IPS-NIHi11 (cell line): Measurements from ENCODE around the gene KDM5A.
A peak's percentile ranks its signal among the peaks of the same experiment; 100 is the strongest.
"Not testable (repeated sequence)": the region's sequence is repeated elsewhere in the genome, so short reads cannot be mapped to it uniquely, and the experiment has no call there.

Source experiments
- DNase-seq: peaks from one replicate; pipeline ENCODE4 v3.0.0; 2012; ENCODE audit warnings: mixed read lengths, low spot score

KDM5A gene

DNA sequence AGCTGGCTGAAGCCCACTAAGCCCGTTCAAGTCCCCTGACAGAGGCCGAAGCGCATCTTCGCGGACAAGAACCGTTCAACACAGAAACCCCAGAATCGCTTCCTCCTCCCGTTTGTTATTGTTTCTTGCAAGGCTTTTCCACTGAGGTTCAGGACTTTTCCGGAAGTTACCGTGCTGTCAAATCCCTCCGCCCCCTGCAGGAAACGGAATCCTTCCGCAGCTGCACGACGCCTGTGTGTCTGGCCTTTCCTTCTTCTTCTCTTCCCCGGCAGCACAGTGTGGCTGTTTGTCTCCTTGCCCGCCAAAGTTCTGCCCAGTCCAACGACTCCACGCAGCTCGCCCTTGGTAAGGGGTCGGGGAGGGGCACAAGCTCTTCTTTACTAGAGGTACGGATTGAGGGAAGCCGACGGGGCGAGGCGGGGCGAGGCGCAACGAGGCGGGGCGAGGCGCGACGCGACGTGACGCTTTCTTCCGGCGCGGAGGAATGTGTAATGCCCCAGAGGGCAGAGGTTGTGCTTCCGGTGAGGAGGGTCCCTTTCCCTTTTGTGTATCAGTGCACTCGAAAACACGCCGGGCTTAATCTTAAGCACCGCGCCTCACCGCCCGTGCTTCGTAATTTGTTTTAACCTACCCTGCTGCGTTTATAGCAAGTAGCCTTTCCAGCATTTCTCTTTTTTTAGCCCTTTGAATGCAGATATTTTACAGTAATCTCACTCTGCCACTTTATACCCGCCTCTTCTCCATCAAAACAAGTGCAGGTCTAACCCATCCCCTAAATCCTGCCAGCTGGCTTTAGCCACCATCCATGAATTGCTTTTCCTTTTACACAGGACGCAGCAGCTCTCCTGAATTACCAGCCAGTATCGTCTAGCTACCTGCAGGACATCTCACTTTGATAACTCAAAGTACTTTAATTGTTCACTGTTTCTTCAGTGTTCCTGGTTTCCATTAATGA is at the start of gene KDM5A:
KDM5A (minus strand) TSS at position 179 of the 955 bp plus-strand sequence. CDS start 229 bp downstream, outside the sequence.
- peak; percentile 95 for DNase-seq

DNA sequence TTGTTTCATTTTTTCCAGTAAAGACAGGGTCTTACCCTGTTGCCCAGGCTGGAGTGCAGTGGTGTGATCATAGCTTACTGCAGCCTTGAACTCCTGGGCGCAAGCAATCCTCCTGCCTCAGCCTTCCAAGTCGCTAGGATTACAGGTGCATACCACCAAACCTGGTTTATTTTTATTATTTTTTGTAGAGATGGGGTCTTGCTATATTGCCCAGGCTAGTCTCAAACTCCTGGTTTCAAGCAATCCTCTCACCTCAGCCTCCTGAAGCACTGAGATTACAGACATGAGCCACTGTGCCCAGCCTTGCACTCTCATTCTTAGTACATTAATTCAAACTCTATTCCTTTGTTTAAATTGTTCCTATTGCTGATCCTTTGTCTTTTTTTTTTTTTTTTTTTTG is 46.6 kb upstream of the KDM5A start:
- not testable (repeated sequence) for DNase-seq

DNA sequence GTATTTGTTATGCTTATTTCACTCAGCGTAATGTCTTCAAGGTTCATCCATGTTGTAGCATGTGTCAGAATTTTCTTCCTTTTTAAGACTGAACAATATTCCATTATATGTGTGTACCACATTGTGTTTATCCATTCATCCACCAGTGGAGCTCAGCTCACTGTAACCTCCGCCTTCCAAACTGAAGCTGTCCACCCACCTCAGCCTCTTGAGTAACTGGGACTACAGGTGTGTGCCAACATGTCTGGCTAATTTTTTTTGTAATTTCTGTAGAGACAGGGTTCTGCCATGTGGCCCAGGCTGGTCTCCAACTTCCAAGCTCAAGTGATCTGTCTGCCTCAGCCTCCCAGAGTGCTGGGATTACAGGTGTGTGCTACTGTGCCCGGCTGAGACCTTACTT is 33.4 kb upstream of the KDM5A start:
- no peak for DNase-seq

DNA sequence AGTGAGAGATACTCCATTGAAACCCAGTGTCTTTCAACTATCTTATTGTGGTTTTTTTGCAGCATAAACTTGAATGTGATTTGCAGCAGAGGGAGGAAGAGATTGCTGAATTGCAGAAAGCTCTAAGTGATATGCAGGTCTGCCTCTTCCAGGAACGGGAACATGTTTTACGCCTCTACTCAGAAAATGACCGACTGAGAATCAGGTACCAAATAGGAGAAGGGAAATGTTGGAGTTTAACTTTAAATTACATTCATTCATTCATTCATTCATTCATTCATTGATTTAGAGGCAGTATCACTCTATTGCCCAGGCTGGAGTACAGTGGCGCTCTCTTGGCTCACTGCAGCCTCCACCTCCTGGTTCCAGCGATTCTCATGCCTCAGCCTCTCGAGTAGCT is 29.3 kb upstream of the KDM5A start:
- DNase-seq: no peak

DNA sequence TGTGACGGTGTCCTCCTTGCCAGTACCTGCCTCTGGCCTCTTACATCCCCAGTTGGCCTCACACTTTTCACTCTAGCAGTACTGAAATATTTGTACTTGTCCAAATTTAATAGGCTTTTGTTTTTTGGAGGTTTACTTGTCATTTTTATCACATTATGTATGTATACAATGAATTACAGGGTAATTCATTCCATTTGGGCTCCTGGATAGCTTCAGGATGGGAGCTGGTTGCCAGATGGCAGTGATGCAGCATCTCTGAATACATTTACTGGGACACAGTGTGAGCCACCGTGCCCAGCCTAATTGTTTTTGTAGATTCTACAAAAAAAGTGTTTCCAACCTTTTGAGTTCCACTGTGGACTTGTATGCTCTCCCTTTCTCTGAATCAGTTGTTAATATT is 25.7 kb upstream of the KDM5A start:
- no peak for DNase-seq

DNA sequence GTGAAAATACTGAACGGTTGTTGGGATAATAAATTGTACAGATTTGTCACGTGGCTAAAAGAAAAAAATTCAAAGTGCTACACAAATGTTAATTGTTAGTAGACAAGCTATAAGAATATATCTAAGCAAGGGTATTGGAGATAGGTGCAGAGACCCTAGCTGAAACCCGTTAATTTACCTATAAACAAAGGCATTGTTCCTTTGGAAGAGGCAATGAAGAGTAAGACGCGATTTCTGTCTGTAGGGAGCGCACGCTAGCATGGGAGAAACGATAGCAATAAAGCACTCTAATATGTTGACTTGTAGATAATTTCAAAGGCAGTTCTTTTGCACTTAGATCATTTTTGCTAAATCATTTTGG is 12.9 kb upstream of the KDM5A start:
- DNase-seq: peak; percentile 30

DNA sequence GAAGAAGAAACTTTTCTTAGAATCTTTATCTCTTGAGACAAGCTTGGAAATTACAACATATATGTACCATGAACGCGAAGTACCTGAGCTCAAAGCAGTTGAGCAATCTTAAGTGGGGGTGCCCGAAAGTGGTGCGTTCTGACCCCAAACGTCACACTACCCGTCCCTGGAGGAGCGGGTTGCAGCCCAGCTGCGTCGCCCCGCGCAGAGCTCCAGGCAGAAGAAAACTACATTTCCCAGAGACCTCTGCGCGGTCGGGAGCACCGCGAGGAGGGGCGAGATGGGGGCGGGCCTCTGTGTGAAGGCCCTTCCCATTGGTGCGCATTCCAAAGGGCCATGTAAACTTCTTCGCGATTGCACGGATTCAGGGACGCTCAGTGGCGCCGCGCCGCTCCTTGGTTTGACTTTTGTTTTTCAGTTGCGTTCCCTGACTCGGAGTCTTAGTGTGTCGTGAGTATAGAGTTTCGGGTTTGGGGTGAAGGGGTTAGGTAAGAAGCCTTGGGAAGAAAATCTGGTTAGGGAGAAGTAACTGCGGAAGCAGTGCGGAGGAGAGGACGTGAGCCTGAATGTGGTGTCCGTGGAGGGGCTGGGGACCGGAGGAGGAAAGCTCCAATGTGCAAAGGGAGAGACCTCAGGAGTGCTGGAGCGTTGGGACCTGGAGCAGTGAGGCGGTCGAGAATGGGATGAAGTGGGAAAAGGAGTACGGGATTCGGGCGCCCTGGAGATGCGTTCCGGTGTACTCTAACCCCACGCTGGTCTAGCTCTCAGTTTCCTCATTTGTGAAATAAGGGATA is 12.3 kb upstream of the KDM5A start, which contains the start of gene CCDC77:
CCDC77 (plus strand) TSS at position 410 of the 794 bp plus-strand sequence. CDS start 7,740 bp downstream, outside the sequence.
- peak; percentile 96 for DNase-seq

DNA sequence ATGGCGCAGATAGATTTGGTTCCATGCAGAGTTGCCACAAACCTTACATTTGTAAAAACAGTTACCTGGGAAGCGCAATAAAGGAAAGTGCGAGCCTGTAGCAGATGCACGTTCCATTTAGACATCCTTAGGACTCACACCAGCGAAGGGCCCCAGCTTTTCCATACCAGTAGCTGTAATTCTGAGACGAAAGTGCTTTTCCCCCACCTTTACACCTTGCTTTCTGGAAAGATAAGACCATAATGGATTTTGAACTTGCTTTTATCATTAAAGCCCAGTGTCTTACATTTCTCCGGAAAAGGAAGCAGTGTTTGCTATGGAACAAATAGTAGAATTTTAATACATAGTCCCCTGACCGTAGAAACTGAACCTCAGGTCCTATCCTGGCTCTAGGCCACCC is 11.7 kb upstream of the KDM5A start:
- DNase-seq: no peak

DNA sequence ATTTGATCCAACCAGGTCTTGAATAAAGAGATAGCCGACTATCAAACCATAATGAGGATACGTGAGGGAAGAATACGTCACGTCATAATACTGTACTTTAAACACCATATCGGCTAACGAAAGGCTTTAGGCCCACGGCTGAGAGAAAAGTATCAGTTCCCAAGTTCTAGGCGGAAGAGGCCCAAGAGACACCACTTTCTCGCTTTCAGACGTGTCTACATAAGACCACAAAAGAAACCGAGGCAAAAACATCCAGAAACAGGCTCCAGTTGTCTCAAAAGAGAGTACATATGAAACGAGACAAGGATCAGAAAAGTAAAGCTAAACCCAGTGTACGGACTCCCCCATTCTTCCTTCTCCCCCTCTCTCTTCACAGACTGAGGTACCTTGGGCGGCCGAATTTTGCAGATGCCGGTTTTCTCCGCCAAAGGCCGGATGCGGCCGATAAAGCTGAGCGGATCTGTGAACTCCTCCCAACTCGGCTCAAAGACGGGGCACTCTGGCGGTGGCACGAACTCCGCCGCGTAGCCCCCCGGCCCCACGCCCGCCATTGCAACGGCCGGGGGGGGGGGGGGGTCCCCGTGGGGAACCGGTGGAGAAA is 479 bp downstream of the KDM5A start:
- no peak for DNase-seq

DNA sequence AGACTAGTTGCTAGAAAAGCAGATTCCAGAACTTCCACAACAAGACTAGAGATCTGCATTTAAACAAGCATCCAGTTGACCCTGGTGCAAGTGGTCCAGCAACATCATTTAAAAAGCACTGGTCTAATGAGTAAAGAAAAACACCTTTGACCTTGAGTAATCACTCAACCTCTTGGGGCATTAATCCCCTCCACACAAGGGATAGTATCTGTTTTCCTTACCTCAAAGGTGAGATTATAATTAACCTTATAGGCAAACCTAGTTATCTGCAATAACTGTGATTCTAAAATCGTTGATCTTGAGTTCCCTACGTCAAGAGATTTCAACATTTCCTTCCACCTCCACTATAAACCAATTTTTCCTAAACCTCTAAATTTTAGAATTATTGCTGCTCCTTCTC is 1.1 kb downstream of the KDM5A start:
- no peak for DNase-seq

DNA sequence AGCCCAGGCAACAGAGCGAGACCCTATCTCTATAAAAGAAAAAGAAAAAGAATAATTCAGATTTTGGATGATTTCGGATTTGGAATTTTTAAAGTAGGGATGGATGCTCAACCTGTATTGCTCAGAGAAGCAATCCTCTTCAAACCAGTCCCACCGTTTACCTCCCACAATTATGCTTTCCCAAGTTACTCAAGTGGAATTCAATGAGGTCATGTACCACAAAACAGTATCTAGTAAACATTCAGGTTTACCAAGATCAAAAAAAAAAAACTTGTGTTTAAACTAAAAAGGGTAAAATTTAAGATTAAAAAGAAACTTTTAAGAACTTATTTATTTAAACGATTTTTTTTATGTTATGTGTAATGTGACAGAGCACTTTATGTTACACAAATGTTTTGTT is 2.5 kb downstream of the KDM5A start:
- DNase-seq: no peak

DNA sequence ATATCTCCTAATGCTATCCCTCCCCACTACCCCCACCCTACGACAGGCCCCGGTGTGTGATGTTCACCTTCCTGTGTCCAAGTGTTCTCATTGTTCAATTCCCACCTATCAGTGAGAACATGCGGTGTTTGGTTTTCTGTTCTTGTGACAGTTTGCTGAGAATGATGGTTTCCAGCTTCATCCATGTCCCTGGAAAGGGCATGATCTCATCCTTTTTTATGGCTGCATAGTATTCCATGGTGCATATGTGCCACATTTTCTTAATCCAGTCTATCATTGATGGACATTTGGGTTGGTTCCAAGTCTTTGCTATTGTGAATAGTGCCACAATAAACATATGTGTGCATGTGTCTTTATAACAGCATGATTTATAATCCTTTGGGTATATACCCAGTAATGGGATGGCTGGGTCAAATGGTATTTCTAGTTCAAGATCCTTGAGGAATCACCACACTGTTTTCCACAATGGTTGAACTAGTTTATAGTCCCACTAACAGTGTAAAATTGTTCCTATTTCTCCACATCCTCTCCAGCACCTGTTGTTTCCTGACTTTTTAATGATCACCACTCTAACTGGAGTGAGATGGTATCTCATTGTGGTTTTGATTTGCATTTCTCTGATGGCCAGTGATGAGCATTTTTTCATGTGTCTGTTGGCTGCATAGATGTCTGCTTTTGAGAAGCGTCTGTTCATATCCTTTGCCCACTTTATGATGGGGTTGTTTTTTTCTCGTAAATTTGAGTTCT is 18.2 kb downstream of the KDM5A start:
- not testable (repeated sequence) for DNase-seq

DNA sequence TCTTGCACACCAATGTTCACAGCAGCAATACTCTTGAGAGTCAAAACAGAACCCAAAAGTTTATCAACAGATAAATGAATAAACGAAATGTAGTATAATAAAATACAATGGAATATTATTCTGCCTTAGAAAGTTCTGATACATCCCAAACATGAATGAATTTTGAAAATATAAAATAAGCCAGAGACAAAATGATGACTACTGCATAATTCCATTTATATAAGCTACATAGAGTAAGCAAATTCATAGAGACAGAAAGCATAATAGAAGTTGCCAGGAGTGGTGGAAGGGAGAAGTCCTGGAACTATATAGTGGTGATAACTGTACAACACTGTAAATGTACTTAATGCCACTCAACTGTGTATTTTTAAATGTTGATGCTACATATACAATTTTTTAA is 21.1 kb downstream of the KDM5A start:
- no peak for DNase-seq

DNA sequence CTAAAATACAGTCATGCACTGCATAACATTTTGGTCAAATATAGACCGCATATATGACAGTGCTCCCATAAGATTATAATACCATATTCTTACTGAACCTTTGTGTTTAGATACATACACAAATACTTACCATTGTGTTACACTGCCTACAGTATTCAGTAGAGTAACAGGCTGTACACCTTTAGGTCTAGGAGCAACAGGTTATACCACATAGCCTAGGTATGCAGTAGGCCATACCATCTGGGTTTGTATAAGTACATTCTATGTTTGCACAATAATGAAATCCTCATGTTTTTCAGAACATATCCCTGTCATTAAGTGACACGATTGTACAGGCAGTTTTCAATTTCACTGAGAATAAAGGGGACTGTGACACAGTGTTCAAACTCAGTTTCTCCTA is 22.3 kb downstream of the KDM5A start:
- no peak for DNase-seq

DNA sequence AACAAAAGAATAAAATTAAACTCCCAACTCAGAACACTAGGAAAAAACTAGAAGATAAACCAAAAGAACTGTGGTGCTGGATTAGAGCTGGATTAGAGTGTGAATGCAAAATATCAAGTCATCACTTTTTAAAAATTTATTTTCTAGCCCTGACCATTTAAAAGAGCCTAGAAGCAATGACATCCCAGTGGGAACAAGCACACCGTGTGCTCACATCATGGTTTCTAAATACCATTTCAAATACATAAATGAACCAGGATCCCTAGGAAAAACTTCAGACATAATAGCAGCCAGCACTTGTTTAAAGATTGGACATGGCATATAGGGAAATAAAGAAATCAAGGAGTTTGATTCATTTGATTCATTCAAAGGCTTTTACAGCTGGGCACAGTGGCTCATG is 30.0 kb downstream of the KDM5A start:
- no peak for DNase-seq

DNA sequence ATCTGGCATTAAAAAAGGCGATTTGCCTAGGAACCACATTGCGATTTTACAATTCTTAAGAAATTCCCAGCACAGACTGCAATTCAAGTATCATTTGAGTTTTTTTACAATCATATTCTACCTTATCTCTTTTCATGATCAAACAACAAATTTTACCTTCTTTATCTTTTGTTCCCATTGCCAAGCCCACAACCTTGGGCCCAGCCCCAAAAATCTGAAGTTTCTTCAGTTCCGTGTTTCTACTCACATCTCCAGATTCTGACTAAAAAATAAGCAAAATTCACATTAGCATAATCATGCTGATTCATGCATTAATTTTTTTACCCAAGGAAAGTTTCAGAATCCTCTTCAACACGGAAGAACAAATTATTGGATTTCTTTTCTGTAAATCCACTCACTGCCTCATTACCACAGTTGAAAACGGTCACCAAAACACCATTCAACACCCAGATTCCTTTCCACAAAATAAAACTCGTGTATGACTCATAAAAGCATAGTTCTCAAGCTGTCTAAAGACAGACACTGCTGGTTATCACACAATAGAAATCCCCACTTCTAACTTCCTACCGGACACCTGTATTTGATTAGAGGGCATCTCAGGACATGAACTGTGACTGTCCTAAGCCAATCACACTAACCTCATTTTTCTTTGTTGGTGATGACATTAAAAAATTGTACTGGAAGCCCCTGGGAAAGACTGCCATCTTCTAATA is 32.7 kb downstream of the KDM5A start:
- DNase-seq: no peak

DNA sequence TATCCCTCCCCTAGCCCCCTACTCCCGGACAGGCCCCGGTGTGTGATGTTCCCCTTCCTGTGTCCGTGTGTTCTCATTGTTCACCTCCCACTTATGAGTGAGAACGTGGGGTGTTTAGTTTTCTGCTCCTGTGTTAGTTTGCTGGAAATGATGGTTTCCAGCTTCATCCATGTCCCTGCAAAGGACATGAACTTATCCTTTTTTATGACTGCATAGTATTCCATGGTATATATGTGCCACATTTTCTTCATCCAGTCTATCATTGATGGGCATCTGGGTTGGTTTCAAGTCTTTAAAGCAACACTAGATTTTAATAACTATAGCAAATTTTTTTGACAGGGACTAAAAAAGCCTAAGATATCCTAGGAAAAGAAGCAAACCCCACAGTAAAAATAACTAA is 37.9 kb downstream of the KDM5A start:
- DNase-seq: not testable (repeated sequence)

DNA sequence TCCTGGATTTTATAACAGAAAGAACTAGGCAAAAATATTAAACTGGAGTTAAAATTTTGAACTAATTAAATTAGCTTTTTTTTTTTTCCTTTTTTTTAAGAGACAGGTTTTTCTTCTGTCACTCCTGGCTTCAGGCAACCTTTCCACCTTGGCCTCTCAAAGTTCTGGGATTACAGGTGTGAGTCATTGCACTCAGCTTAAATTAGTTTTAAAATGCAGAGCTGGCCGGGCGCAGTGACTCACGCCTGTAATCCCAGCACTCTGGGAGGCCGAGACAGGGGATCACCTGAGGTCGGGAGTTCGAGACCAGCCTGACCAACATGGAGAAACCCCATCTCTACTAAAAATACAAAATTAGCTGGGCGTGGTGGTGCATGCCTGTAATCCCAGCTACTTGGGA is 39.5 kb downstream of the KDM5A start:
- not testable (repeated sequence) for DNase-seq

DNA sequence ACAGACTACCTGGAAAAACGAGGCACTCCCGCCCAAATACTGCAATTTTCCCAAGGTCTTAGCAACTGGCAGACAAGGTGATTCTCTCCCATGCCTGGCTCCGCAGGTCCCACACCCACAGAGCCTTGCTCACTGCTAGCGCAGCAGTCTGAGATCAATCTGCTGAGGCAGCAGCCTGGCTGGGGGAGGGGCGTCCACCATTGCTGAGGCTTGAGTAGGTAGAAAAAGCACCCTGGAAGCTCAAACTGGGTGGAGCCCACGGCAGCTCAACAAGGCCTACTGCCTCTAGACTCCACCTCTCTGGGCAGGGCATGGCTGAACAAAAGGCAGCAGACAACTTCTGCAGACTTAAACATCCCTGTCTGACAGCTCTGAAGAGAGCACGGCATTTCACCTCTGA is 46.1 kb downstream of the KDM5A start:
- not testable (repeated sequence) for DNase-seq

DNA sequence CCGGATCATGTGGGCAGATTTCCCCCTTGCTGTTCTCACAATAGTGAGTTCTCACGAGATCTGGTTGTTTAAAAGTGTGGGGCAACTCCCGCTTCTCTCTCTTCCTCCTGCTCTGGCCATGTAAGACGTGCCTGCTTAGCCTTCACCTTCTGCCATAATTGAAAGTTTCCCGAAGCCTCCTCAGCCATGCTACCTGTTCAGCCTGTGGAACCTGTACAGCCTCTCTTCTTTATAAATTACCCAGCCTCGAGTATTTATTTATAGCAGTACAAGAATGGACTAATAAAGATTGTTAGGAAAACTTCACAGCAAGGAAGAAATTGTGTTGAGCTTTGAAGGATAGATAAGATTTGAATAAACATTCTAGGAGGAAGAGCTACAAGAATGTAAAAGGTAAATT is 52.1 kb downstream of the KDM5A start:
- DNase-seq: no peak

DNA sequence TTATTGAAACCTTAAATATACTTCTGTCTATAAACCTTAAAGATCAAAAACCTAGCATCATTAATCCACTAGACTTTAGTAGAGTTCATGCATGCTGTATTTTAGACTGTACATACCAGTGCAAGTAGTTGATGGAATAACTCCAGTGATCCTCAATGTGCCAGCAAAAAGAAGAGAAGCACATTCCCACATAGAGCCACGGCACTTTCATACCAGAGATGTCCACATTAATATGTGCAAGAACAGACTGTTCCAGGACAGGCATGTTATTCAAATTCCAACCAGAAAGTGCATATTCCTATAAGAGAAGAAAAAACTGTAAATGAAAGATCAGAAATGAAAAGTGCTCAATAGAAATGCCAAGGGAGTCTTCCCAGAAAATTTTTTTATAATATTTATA is 55.0 kb downstream of the KDM5A start:
- no peak for DNase-seq
